Suprapubic skin (tissue), 4 donors: Measurements from ENCODE around the gene TGFB1I1.

Source experiments
- CTCF ChIP-seq, 2 donors: fragments of 200-600 bp in 1 of 2; fragments of 450-650 bp in 1 of 2; sonication (generic) in 1 of 2; IDR thresholded peaks; one replicate each; pipeline ENCODE4 v1.5.1; 2016 to 2019; ENCODE audit warnings: antibody characterized with exemption in 2 of 2, mild to moderate bottlenecking in 1 of 2, moderate library complexity in 1 of 2
- EP300 ChIP-seq: sonication (generic); formaldehyde crosslinking; IDR thresholded peaks from one replicate; pipeline ENCODE4 v1.6.1; 2017; ENCODE audit warnings: antibody characterized with exemption
- POLR2AphosphoS5 ChIP-seq, 3 donors: sonication (generic); formaldehyde crosslinking; IDR thresholded peaks; one replicate each; pipeline ENCODE4 v1.6.1; 2017; ENCODE audit warnings: antibody characterized with exemption in 3 of 3

- no peak for TF ChIP-seq CTCF (IDR thresholded peaks at IDR 0.05)
- no peak for TF ChIP-seq POLR2AphosphoS5 (IDR thresholded peaks at IDR 0.05)
- no peak for TF ChIP-seq EP300
These were observed 11.1 kb downstream of the TGFB1I1 start, which contains the start of gene SLC5A2 for GRCh38 chr16:31483081-31483480.
